DMS53 treated with DMSO at 0.1 percent for 48 hours (cell line): ENCODE data around the gene CADM2.

Source experiments
- DNase-seq: peaks from one replicate; lab custom pipeline; 2025; ENCODE audit not compliant: unreplicated experiment; lab: John Stamatoyannopoulos, UW

Gene CADM2

GRCh38 chr3:86087160-86087871, 1128.5 kb downstream of the CADM2 start:
- no peak for DNase-seq

- no peak for DNase-seq
These were observed 1145.4 kb downstream of the CADM2 start for GRCh38 chr3:86104154-86104553.

GRCh38 chr3:86109434-86109833, 1150.6 kb downstream of the CADM2 start:
- DNase-seq, result peak; percentile 61
